Measurements from ENCODE around the gene KLC1.
A peak's percentile ranks its signal among the peaks of the same experiment; 100 is the strongest.

The KLC1 gene

DNA sequence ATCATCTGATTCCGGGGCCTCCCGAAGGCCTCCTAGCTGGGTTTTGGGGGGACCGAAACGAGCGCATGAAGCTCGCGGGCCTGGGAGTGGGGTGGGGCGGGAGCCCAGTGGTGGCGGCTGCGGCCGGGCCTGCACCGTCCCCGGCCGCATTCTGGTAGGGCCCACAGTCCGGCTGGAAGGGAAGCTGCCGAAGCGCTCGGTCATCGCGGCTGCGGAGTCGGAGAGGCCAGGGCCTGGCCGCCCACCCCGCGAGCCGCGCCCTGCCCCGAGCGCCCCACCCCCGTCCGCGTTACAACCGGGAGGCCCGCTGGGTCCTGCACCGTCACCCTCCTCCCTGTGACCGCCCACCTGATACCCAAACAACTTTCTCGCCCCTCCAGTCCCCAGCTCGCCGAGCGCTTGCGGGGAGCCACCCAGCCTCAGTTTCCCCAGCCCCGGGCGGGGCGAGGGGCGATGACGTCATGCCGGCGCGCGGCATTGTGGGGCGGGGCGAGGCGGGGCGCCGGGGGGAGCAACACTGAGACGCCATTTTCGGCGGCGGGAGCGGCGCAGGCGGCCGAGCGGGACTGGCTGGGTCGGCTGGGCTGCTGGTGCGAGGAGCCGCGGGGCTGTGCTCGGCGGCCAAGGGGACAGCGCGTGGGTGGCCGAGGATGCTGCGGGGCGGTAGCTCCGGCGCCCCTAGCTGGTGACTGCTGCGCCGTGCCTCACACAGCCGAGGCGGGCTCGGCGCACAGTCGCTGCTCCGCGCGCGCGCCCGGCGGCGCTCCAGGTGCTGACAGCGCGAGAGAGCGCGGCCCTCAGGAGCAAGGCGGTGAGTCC lies at the start of gene KLC1:
TSS of gene KLC1 (plus strand) at position 528 of the 819 bp plus-strand sequence. CDS start 25,354 bp downstream, outside the sequence.
- peak; percentile 51 to 77 for DNase-seq

DNA sequence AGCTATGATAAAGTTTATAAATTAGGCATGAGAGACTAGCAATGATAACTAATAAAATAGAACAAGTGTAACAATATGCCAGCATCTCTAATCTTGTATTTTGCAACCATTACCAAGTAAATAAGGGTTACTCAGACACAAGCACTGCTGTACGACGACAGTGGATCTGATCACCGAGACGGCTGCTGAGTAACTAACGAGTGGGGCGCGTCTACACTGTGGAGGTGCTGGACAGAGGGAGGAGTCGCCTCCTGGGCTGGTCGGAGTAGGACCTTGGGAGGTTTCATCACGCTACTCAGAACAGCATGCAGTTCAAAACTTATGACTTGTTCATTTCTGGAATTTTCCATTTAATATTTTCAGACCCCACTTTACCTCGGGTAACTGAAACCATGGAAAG lies 47.8 kb upstream of the KLC1 start:
- DNase-seq: no peak

DNA sequence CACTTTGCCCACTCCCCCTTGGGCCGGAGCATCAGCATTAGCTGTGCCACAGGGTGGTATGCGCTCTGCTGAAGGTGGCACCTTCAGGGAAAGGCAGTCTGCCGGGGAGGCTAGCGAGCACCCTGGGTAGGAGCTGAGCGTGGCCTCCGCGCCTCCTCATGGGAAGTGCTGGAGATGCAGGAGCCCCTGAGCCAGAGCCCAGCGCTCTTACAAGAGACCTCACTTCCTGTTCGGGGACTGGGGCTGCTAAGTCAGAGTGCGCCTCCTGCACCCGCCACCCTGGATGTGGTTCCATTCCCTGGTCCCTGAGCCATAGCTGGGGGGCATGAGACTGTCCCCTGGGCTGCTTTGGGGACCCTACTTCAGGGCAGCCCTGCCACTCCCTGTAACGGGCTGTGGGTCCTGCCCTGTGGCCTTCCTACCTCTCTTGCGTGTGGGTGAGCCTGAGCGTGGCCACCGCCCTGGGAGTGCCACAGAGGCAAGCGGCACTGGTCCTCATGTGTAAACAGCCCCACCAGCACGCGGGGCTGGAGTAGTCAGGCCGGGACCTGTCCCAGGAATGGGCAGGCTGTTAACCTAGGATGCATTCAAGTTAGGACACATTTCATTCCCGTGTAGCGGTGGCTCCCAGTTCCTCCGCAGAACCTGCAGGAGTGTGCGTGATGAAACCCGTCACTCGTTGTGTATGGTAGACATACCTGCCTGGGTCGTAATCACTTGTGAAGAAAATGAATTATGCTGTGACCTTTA lies 46.9 kb upstream of the KLC1 start:
- no peak for DNase-seq

DNA sequence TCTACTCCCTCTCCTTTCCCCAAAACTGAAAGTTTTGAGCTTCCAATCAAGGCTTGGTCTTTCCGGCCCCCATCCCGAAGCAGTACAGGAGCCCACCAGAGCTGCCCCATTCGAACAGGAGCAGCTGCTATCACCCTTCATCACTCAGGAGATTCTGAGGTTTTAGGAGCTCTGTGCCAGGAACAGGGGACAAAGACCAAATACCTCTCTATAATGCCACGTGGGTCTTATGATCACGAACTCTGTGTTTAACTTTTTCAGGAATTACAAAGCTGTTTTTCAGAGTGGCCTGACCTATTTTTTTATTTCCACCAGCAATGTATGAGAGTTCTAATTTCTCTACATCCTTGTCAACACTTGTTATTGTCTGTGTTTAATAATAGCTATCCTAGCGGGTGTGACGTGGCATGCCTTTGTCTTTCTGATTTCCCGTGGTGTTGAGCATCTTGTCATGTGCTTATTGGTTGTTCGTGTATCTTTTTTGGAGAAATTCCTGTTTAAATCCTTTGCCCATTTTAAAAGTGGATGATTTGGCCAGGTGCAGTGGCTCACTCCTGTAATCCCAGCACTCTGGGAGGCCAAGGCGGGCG lies 44.6 kb upstream of the KLC1 start:
- no peak for DNase-seq

DNA sequence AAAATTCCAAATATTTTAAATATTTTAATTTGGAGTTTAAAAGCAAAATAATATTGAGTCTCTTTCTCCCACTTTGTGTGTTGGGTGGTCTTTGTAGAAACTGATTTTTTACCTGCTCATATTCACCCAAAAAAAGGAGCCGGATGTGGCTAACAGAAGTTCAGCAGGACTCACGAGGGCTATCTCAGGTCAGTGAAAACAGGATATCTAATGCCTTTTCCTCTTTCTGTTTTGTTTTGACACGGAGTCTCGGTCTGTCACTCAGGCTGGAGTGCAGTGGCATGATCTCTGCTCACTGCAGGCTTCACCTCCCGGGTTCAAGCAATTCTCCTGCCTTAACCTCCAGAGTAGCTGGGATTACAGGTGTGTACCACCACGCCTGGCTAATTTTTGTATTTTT lies 35.4 kb upstream of the KLC1 start:
- DNase-seq: no peak

DNA sequence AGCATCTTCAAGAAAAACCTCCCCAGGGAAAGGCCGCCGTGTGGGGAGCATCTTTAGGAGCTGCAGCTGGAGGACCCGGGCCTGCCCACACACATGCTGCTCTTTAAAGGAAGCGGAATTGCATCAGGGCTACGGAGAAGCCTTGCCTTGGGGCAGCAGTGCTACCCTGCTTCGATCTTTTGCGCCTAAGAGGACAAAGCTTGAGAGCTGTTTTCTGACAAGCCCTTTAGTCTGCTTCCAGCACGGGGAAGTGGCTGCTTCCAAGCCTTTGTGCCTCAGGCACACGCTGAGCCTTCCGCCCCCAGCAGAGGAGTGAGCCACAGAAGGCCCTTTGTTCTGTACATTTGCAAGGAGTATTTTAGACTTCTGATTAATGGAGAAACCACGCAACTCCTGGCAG lies 34.7 kb upstream of the KLC1 start:
- DNase-seq: no peak

DNA sequence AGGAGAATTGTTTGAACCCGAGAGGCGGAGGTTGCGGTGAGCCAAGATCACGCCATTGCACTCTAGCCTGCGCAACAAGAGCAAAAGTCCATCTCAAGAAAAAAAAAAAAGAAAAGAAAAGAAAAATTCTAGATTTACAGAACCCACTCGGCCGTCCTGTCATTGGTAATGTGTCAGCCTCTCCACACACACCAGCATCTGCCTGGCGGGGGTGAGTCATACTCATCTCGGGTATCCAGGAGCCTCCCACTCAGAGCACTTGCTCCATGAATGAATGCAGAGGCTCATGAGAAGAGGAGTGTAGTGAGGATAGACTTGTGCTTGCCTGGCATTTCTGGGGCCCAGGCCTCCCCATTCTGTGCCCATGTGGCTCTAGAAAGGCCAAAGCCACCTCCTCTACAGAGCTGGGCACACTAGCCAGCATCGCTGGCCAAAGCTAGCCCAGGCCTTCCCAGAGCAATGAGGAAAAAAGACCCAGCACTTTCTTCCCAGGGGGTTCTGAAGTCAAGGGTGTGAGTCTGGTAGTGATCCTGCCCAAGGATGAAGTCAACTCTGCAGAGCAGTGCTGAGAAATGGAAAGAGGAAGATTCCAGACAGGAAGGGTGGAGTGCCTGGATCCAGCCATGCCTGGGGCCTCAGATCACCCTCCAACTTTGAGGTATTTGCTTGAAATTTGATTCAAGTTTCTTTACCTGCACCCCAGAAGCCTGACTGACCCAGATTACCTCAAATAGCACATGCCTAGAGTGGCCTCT lies 31.2 kb upstream of the KLC1 start:
- DNase-seq: peak in 1 of 2 experiments; percentile 23

DNA sequence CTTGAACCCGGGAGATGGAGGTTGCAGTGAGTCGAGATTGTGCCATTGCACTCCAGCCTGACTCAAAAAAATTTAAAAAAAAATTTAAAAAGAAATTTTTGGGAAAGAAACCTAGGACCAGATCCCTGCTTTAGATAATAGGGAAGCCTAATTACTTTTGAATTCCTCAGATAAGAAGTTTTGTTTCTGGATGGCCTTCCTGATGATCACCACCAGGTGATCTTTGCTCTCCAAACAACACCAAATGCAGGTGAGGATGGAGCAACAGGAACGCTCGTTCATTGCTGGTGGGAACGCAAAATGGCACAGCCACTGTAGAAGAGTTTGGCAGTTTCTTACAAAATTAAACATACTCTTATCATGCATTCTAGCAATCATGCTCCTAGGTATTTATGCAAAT lies 28.5 kb upstream of the KLC1 start:
- no peak for DNase-seq

DNA sequence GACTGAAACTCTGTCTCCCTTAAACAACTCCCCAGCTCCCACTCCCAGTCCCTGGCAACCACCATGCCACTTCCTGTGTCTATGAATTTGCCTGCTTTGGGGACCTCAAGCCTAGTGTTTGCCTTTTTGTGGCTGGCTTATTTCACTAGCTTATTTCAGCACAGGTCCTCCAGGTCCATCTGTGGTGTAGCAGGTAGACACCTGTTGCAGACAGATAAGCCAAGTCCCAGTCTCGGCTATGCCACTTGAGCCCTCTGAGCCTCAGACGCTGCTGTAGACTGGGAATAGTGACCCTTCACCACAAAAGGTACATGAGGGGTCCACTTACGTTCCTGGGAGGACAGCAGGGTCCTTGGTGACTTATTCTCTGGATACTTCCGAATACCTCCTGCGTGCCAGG lies 24.4 kb upstream of the KLC1 start:
- DNase-seq: no peak

DNA sequence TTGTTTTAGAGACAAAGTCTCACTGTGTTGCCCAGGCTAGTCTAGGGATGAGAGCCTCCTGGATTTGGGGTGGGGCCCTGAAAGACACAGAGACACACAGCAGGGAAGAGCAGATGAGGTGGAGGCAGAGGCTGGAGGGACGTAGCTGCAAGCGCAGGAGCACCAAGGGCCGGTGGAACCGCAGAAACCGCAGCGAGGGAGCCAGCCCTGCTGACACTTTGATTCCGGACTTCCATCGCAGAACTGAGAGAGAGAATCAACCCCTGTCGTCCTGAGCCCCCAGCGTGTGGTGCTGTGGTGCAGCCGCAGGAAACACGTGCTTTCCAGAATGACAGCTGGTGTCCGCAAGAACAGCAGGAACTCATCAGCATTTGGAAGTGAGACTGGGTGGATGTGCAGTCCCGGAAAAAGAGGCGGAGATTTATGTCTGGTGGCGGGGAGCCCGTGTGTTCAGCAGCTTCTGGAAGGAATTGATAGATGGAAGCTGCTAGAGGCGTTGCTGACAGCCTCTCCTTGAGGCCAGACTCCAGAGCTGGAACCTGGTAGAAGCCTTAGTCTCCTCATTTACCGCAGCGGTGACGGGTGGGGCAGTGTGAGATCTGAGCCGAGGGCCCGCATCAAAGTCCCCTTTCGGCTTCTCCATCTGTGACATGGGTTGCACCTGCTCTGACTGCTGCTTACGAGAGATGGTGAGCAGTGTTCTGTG lies 21.9 kb upstream of the KLC1 start:
- DNase-seq: peak; percentile 64 to 87

DNA sequence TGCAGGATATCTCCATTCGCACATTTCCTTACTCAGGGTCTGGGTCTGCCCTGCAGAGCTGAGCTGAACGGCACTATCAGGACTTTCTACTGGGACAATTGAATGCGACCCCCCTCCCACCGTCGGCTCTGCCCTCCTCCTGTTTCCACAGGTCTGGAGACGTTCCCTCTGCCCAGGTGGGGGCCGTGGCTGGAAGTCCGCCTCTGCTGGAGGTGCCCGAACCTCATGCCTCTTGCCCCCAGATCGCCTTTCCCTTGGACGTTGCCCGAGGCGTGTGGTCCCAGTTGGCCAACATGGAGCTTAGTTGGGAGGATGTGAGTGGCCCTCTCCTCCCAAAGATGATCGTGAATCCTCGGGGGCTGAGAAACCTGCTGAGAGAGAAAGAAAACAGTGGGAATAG lies 21.2 kb upstream of the KLC1 start:
- no peak for DNase-seq

DNA sequence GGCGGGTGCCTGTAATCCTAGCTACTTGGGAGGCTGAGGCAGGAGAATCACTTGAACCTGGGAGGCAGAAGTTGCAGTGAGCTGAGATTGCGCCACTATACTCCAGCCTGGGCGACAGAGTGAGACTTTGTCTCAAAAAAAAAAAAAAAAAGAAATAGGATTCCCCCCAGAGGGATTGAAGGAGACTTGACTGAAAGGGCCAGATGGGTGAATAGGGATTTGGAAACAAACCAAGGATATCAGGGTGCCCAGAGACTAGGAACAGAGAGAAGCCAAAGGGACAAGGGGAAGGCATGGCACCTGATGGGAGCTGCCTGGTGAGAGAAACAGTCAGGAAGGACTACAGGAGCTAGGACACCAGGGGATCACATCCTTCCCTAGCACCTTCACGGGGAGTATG lies 19.9 kb upstream of the KLC1 start:
- DNase-seq: peak; percentile 13 to 34

DNA sequence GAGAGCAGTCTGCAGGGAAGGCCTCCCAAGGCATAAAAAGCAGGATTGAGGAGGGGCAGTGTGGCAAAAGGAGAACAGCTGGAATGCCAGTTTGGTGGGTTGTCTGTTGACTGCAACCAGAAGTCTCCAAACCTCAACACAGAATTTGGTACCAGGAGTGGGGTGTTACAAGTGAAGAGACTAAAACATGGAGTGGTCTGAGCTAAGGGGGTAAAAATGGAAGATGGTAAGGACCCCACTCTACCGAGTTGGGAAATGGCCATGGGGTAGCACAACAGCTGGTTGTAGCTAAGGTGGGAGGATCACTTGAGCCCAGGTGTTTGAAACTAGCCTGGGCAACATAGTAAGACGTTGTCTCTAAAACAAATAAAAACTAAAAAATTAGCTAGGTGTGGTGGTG lies 17.8 kb upstream of the KLC1 start:
- no peak for DNase-seq

DNA sequence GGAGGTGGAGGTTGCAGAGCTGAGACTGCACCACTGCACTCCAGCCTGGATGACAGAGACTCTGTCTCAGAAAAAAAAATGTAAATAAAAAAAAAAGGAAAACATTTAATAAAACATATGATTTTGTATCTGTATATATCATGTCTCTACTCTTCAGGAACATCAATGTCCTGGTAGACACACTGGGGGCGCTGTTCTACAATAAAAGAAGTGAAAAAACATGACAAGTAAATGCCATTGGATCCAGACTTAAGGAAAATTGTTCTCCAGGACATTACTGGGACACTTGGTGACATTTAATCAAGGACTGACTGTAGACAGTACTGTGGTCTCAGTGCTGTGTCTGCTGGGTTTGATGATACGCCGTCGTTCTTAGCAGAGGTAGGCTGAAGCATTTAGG lies 15.5 kb upstream of the KLC1 start:
- no peak for DNase-seq

DNA sequence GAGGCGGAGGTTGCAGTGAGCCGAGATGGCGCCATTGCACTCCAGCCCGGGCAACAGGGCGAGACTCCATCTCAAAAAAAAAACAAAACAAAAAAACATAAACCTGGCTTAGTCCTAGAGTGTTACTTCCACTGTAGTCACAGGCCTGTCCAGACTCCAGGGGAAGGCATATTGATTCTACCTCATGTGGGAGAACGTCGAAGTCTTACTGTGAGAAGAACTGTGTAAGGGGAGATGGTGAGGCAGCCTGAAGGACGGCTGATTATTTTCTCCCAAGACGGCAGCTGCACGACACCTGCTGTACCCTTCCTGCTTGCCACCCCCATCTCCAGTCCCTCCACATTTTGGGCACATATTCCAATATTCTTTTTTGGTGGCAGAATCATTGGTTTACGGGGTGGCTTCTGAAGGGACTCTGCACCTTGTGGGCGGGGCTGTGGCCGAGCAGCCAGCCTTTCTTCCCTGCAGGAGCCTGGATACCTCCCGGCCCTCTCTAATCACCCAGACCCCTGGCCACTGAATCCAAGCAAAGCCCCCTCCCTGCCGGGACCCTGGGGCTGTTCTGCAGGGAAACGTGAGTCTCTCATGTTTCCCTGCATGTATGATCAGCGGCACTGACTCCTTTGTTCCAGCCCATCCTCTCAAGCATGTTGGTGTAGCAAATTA lies 12.2 kb upstream of the KLC1 start:
- no peak for DNase-seq

DNA sequence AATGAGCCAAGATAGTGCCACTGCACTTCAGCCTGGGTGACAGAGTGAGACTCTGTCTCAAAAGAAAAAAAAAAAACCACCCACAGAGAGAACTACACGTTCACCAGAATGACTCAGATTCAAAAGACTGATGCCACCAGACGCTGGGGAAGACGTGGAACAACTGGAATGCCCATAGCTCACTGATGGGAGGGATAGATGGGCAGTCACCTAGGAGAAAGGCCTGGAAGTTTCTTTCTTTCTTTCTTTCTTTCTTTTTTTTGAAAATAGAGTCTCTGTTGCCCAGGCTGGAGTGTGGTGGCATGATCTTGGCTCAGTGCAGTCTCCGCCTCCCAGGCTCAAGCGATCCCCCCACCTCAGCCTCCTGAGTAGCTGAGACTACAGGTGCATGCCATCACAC lies 10.0 kb upstream of the KLC1 start:
- DNase-seq: no peak

DNA sequence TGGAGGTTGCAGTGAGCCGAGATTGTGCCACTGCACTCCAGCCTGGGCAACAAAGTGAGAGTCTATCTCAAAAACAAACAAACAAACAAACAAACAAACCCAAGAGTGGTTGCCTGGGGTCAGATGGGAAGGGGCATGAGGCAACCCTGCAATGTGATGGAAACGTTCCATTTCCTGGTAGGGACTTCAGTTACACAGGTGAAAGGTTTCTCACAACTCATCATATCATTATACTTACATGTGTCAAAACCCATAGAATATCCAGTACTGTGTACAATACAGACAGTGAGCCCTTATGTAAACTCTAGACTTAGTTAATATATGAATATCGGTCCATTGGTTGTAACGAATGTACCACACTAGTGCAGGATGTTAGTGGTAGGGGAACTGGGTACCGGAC lies 7.2 kb upstream of the KLC1 start:
- DNase-seq: no peak

DNA sequence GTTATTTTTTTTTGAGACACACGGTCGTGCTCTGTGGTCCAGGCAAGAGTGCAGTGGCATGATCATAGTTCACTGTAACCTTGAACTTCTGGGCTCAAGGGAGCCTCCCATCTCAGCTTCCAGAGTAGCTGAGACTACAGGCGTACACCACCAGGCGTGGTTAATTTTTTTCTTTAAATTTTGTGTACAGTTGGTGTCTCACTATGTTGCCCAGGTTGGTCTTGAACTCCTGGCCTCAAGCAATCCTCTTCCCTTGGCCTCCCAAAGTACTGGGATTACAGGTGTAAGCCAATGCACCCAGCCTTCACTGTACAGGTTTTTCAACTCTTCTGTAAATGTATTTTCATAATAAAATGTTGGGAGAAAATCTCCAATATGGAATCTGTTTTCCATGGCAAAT lies 5.7 kb upstream of the KLC1 start:
- no peak for DNase-seq

DNA sequence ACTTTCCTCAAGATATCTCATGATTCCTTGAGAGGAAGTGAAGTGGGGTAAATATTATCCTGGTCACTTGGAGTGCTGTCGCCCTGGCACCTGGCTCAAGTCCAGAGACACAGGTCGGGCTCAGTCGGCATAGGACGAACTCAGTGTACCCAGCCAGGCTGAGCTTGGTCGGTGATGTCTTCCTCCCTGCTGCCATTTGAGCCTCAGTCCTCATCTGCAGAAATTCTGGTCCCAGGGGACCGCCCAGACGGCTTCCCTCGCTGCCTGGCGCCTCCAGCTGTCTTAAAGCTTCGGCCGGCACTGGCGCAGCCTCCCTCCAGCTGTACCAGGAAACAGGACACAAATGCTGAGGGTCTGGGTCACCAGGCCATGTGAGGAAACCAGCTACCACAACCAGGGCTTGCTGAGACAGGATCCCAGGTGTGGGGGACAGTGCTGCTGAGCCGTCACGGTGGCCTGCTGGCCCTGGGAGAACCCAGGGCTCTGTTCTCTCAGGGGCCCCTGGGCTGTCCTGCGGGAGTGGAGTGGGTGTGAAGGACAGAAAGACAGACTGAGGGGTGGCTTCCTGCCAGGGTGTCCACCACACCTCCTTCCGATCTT lies 5.0 kb upstream of the KLC1 start:
- DNase-seq: no peak

DNA sequence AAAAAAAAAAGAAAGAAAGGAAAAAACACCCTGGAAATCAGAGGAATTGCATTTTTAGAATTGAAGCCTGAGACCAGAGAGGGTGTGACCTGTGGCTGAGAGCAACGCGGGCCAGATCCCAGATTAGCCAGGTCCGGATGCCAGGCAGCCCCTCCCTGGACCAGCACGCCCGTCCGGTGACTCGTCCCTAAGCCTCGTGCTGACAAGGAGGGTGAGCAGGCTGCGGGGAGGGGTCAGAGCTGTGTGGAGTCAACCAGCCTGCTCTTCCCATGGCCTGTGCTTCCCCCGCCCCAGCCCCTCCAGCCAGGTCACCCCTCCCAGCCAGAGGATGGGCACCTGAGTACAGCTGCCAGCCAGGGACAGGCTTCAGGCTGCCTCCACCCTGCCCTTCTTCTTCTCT lies 4.2 kb upstream of the KLC1 start:
- no peak for DNase-seq

DNA sequence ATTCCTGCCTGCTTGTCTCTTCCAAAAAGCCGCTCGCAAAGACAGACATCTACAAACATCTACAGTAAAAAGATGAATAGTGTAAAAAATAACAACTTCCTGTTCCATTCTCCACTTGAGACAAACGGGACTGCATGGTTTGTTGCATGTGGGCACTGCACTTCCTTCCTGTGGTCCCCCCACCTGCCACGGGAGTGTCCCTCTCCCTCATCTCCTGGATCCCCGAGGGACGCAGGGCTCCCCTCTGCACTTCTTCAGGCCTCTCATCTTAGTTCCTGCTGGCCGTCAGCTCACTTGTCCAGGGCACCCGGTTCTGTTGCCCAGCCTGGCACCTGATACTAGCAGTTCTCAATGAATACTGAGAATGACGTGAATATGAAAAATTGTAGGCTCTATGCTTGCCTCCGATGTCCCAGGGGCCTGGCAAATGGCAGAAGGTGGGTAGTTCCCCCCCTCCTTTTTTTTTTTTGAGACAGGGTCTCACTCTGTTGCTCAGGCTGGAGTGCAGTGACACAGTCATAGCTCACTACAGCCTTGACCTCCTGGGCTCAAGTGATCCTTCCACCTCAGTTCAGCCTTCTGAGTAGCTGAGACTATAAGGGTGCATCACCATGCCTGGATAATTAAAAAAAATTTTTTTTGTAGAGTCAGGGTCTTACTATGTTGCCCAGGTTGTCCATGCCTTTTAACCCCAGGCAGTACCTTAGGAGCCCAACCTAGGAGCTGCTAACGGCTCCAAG lies 3.5 kb upstream of the KLC1 start:
- no peak for DNase-seq
